Endothelial cell of hepatic sinusoid (primary cell): ENCODE data around the gene NUF2.
"Not testable (repeated sequence)": the region's sequence is repeated elsewhere in the genome, so short reads cannot be mapped to it uniquely, and the experiment has no call there.

Source experiments
- in situ Hi-C: cut with HindIII; loops from 2 replicates; pipeline ENCODE4 v1.10.0; 2017; ENCODE audit warnings: low sequenced_read_pairs

The NUF2 gene

DNA sequence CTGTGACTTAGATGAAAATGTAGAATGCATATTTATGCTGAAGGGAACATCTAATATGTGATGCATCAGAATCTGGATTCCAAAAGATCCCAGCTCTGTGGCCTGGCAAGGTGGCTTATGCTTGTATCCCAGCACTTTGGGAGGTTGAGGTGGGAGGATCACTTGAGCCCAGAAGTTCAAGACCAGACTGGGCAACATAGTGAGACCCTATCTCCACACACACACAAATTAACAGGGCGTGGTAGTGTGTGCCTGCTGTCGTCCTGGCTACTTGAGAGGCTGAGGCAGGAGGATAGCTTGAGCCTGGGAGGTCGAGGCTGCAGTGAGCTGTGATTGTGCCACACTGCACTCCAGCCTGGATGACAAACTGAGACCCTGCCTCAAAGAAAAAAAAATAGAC, 1.6 kb downstream of the NUF2 start:
- in situ Hi-C loops = not testable (repeated sequence)

DNA sequence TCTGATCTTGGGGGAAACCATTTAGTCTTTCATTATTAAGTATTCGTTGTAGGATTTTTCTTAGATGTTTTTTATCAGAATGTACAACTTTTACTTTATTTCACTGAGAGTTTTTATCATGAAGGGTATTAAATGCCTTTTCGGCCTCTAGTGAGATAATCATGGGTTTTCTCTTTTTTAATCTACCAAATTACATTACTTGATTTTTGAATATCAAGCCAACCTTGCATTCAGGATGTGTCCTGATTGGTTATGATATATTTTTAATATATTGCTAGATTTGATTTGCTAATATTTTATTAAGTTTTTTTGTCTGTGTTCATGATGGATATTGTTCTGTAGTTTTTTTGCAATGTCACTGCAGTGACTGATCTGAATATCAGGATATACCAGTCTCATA, 9.4 kb downstream of the NUF2 start:
- in situ Hi-C loops = no loop called here

DNA sequence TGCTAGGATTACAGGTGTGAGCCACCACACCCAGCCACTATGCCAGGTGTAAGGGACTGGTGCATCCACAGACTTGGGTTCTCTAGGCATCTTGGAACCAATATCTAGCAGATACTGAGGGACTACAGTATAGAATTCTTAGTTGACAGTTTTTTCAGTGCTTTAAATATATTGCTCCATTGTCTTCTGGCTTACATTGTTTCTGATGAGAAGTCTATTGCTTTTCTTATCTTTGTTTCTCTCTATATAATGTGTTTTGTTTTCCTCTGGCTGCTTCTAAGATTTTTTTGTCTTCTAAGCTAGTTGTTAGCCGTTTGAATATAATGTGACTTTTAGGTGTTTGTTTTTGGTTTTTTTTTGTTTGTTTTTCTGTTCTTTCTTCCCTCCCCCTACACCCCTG, 13.5 kb downstream of the NUF2 start:
- in situ Hi-C loops = no loop called here

DNA sequence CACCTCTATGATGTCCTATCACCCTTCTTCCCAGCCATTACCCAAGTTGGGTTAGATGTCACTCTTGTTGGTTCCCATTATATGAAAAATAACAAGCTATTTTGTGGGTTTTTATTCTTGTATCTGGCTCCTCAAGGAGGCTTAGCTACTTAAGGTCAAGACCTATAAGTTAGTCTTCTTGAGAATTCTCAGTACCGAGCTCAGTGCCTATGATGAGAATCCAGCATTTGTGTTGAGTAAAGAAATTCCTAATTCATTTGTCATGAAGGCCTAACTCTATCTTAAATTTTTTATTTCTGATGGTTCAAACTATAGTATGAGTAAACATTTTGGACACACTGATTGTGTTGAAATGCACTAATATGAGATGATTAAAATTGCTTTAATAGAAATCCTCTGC, 15.9 kb downstream of the NUF2 start:
- in situ Hi-C loops = no loop called here

DNA sequence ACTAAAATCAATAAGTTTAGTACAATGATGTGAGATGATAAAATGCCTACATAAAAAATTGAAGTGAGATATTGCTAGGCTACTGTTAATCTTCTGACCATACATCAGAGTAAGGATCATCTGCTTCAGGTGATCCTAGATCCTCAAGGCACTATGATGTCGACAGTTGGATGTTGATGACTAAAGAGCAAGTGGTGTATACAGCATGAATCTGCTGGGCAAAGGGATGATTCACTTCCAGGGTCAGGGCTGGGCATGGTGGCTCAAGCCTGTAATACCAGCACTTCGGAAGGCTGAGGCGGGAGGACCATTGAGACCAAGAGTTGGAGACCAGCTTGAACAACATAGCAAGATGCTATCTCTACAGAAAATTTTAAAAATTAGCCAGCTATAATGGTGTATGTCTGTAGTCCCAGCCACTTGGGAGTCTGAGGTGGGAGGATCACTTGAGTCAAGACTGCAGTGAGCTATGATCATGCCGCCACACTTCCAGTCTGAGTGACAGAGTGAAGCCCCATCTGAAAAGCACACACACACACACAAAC, 24.6 kb downstream of the NUF2 start:
- in situ Hi-C loops = no loop called here

DNA sequence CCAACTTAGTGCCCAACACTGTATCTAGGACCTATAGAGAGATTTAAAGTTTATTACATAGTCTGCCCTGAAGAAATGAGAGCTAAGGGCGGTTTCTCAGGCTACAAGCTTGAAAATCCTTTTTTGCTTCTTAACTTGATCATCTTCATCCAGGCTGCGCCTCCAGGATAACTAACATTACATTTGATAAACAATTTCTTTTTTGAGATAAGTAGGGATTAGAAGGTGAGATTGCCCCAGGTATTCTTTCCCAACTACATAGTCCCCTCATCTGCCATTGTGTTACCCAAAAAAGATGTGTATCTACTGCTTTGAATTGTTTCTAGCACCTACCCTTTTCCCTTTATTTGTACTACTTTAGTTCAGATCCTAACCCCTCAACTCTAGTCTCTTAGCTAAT, 25.4 kb downstream of the NUF2 start:
- in situ Hi-C loops = no loop called here

DNA sequence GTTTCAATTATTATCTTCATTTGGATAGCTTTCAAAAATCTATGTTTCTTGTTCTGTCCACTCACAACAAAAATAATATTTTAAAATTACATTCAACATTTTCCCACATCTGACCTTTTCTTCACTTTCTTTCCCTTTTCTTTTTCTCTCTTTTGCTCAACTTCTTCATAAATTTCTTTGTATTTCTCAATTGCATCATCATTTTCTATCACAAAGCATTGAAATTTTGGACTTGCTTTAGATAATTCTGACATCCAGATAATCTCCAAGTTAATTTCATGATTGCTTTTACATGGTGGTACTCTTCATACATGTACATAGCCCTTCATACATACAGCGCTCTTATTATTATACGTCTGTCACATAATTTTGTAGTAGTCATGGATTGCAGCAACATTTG, 30.2 kb downstream of the NUF2 start:
- in situ Hi-C loops = no loop called here

DNA sequence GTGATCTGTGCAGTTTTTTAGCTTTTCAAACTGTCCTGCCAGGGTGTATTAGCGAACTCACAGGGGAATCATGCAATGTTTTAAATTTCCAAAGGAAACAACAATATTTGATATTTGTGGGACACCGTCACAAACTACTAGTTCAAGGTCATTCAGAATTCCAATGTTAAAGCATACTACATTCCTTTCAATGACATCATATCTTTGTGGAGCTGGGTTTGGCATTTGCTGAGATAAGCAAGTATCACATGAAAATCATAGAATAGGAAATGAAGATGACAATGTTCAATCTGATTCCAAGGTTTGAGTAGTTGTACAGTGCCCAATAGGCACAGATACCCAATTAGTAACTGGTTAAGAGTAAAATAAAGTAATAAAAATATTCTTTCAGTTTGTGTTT, 35.6 kb downstream of the NUF2 start:
- in situ Hi-C loops = no loop called here

DNA sequence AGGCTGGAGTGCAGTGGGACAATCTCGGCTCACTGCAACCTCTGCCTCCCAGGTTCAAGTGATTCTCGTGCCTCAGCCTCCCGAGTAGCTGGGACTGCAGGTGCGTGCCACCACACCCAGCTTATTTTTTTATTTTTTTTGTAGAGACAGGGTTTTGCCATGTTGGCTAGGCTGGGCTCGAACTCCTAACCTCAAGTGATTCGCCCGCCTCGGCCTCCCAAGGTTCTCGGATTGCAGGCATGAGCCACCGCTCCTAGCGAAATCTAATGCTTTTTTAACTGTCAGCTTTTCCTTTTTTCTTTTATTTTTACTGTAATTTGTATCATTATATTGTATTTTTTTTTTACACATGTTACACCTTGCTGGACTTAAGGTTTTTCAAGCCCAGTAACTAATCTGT, 36.4 kb downstream of the NUF2 start:
- in situ Hi-C loops = not testable (repeated sequence)

DNA sequence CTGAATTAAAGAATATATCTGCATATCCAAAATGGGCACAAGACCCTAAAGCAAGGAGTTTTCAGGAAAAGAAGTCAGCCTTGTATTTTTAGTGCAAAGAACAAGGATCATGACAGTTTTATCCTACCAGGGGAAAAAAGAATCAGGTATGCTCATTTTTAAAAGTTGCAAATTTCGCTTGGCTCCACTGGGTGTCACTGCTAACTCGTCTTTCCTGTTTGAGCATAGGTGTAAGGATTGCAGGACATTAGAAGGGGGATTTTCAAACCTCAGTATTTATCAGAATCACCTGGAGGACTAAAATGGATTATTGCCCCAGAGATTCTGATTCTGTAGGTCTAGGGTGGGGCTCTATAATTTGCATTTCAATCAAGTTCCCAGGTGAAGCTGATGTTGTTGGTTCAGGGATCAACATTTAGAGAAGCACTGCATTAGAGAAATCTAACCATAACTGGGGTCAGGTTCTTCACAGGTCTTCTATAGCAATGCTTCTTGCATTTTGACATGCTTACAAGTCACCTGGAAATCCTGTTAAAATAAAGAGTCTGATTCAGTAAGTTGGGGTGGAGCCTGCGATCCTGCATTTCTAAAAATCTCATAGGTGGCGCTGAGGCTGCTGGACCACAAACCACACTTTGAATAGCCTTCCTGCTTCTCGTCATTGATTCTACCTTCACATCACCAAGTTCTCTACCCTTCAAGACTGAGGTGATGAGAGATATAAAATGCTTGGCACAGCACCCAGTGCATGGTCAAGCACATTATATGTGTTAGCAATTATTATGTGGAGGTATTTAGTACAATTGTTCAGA, 39.6 kb downstream of the NUF2 start:
- in situ Hi-C loops = no loop called here

DNA sequence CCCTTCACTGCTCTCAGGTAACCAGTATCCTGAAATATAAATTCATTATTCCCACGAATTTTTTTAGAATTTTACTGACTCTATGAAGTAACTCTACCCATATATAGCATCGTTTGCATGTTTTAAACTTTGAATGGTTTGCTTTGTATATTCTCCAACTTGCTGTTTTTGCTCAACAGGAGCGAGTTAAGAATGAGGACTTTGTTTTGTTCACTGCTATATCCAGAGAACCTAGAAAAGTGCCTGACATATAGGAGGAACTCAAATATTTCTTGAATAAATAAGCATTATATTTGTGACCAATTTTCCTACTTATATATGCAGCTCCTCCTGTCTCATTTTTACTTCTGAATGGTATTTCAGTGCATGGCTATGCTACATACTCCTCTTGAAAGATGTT, 43.4 kb downstream of the NUF2 start:
- in situ Hi-C loops = no loop called here

DNA sequence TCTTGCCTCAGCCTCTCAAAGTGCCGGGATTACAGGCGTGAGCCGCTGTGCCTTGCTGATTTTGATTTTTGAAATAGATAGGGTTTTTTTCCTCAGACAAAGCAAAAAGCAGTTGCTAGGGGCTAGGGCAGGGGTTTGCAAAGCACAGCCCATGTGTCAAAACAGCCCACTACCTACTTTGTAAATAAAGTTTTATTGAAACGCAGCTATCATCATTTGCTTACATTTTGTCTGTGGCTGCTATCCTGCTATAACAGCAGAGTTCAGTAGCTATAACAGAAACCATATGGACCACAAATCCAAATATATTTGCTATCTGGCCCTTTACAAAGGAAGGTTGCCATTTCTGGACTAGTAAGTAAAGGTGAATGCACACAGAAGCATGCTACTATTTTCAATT, 44.8 kb downstream of the NUF2 start:
- in situ Hi-C loops = no loop called here

DNA sequence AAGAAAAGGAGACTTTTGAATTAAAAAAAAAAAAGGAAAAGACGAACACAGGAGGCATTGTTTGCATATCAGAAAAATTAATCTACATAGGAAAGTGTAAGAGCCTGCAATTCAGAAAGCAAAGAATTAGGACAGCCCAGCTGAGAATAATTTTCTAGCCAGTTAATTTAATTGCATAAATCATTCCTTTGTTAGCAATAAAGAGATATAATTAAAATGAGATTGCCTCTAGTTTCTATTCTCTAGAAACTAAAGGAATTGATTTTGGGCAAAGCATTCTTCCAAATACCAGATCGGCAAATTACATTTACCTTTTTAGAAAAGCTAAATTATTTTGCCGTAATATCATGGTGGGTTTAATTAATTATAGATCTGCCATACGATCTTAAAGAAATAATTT, 46.0 kb downstream of the NUF2 start:
- in situ Hi-C loops = no loop called here

DNA sequence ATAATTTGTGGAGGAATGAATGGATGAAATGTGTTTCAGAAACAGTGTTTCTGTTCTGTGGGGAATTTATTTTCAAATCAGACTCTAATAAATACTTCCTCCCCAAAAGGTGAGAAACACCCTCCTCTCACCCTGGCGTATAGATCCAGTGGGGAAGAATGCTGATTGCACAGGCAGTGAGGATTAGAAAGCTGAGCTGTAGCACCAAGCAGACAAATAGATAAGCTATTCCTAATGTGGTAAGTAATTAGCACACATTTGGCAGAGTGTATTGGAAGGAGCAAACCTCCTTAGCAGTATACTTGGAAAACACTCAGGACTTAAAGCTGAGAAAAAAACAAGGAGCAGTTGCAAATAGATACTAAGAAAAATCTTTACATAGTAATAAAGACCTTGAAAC, 50.8 kb downstream of the NUF2 start:
- in situ Hi-C loops = no loop called here

DNA sequence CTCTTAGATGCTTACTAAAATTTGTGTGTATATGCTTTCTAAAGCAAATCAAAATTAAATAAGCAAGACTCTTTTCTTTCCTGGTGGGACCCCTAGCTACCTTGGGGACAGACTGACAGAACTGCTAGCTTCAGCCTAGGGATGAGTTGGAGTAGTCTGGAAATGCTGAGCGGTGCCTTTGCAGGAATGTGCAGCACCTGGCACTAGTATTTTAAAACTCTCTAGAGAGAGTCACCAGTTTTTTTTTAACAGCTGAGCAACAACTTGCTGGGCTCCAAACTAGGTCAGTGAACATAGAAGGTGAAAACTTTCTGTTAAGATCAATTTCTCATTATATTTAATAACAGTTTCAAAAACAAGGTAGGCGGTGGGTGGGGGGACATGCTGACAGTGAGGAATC, 56.8 kb downstream of the NUF2 start:
- in situ Hi-C loops = no loop called here

DNA sequence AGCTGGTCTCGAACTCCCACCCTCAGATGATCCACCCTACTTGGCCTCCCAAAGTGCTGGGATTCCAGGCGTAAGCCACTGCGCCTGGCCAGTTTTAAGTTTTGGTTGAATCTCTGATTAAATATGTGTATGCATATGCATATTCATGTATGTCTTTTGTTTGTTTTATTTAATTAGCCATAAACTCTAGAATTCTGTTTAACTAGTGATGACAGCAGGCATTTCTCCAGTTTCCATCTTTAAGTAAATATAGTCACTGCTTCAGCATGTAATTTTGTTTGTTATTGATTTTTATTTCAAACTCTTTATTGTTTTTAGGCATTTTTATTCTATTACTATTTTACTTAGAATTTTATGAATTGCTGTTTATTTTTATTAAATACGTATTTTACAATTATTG, 58.0 kb downstream of the NUF2 start:
- in situ Hi-C loops = no loop called here

DNA sequence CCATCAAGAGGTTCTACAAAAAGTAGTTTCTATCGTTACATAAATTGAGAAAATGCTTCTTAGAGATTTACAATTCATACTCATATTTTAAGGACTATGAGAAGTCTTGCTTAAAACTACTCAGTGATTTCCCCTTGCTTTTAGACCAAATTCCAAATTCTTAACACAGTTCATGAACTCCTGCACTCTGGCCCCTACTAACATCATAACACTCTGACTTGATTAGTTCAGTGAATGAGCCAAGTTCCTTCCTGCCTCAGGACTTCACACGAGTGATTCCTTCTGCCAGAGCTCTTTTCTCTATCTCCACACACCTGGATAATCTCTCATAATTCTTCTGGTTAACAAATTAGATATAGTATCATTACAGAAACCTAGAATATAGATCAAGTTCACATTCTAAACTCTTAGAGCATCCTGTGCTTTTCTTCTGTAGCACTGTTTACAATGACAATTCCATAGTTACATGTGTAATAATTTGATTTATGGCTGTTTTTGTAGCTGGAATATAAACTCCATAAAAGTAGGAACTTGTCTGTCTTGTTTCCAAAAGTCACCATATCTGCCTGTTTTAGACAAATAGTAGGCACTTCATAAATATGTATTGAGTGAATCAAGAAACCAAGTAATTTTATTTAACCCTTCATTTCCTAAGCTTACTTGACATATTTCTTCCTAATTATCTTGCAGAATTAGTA, 59.9 kb downstream of the NUF2 start:
- in situ Hi-C loops = no loop called here

DNA sequence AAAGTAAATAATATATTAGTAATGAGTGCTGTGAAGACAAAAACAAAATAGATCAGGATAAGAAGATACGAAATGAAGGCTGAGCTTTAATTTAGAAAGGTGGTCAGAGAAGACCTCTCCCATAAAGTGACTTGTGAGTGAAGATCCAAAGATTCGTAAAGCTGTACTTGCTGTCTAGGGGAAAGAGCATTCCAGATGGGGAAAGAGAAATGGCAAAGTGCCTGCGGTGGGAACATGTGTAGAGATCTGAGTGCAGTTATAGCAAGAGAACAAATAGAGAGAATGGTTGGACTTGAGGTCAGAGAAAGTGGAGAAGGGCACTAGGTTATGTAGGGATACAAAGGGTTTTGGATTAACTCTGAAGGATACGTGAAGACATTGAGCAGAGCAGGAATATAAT, 60.6 kb downstream of the NUF2 start:
- in situ Hi-C loops = no loop called here

DNA sequence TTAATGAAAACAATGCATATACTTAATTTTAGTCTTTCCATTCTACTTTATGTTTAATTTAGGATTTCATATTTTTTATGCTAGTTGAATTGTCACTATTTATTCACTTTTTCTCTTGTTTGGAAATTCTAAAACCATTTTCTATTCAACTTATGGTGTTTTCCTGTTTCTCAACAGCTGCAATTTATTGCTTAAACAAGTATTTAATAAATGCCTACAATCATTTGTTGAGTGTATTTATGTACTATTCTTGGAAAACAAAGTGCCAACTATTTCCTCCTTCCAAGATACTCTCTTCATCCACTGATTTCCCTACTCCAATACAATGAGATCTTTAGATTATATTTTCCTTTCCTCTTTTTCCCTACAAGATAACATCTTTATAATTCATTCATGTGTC, 65.4 kb downstream of the NUF2 start:
- in situ Hi-C loops = no loop called here

DNA sequence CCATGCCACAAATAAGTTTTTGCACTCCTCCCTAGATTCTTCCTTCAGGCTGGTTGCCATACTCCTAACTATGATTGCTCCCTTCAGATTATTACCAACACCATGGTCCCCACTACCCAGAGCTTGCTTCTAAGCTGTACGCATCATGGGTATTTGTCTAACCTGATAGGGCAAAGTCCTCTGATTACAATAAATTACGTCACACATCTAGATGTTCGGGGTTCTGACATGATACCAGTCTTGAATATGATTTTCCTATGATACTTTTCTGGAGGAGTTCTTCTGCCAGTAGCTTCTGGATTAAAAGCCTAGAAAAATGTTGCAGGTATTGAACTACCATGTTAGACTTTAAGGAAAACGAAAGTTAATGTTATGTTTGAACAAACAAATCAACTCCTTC, 67.2 kb downstream of the NUF2 start:
- in situ Hi-C loops = no loop called here

DNA sequence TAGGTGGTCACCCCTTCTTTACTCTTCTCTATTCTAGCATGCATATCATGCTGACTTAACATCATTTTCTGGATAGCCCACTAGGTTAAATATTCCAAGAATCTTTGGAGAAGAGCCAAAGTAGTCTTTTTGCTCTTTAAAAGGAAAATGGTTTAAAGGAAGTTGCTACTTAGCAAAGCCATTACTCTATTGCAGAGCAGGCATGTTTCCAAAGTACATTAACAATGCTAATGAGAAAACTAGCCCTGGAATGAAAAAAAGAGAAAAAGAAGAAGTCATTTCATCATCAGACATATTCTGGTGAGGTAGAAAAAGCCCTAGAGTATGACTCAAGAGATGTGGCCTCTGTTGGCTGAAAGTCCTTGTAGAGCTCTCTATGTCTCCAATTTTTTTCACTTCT, 74.0 kb downstream of the NUF2 start:
- in situ Hi-C loops = no loop called here

DNA sequence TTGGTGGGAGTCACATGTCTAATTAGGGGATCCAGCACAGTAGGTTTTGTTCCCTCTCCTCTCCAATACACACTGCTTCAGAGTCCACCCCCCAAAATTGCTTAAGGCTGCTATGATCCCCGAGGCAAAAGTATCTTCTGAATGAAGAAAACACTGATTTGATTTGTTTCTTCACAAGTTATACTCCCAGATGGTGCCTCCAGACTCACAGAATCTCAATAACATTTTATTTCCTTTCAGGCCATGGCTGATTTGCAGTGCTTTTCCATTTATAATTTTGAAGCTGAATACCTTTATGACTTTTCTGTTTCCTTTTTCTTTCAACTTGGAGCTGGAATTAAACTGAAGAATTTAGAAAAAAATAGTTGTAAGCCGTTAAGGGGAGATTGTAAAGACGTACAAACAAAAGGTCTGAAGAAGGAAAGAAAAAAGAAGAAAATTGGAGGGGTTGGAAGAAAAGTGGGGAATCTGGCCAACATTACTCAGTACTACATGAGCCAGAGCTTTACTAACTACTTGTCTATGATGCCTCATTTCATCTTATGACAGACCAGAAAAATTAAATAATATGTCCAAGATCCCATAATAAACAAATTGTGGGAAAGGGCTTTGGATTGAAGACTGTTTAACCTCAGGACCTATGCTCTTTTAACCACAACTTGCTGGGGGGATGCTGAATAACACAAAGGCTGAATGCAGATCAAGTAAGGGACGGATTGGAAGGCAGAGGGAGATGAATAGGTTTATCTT, 75.9 kb downstream of the NUF2 start:
- in situ Hi-C loops = no loop called here
